Measurements from ENCODE around the gene OXCT2. TPM values are rescaled to one million over a fixed set of nuclear protein-coding genes. Genes with fewer than 3 reads are reported as not detected.

Gene OXCT2
- polyA plus RNA-seq, 1 of the 3 experiments (the other 2 are of a cell fraction): 0.44 TPM

GRCh38 chr1:39779821-39780220 is 8.7 kb upstream of the OXCT2 start:
- no peaks in the 10 kb centered on the region for H4K20me1 ChIP-seq (ENCODE audit: insufficient read depth)
- no peaks in the 10 kb centered on the region for H3K79me2 ChIP-seq (ENCODE audit: insufficient read depth)
- DNase-seq: no peak
- no peaks in the 10 kb centered on the region; a peak in 1 of 4 replicates for H3K4me1 ChIP-seq (ENCODE audit: control insufficient read depth in 1 of 2, insufficient read depth in 2 of 2, low read depth in 1 of 2, low read length in 1 of 2)
- no peak overlapping the region for H3K27ac ChIP-seq (ENCODE audit: low read depth in 2 of 2, low read length in 1 of 2)
- no peaks in the 10 kb centered on the region for H3K9me2 ChIP-seq
- ChIA-PET CTCF (no interaction called here), POLR2A (no interaction called here)
- TF ChIP-seq PBX3 (IDR thresholded peaks at IDR 0.05): no peak
- TF ChIP-seq JUND (IDR thresholded peaks at IDR 0.05): no peak
- H3F3A ChIP-seq (replicated peaks; ENCODE audit: insufficient read depth): no peaks in the 10 kb centered on the region
- no peak overlapping the region for H3K9ac ChIP-seq
- peaks cover 12% of the 10 kb centered on the region; the same call in 1 of the 2 replicates for H3K27me3 ChIP-seq (ENCODE audit: insufficient read depth)
- H3K4me3 ChIP-seq (ENCODE audit: low read depth in 2 of 2, low read length in 1 of 2): no peak overlapping the region
- no peak overlapping the region for H3K4me2 ChIP-seq
- no peaks in the 10 kb centered on the region for H3K9me3 ChIP-seq
- H3K36me3 ChIP-seq (replicated peaks in 1 of 2; ENCODE audit: control insufficient read depth in 1 of 2, insufficient read depth in 2 of 2, low read length in 1 of 2): no peaks in the 10 kb centered on the region
- 68% methylated on average over 3 of the region's 5 CpGs for WGBS (ENCODE audit: low lambda C conversion rate)
- no peak overlapping the region for H2AFZ ChIP-seq (ENCODE audit: low read depth)

GRCh38 chr1:39779137-39779536 is 8.0 kb upstream of the OXCT2 start:
- no peaks in the 10 kb centered on the region; a peak in 1 of 4 replicates for H3K4me1 ChIP-seq (ENCODE audit: control insufficient read depth in 1 of 2, insufficient read depth in 2 of 2, low read depth in 1 of 2, low read length in 1 of 2)
- no peaks in the 10 kb centered on the region for H3K79me2 ChIP-seq (ENCODE audit: insufficient read depth)
- TF ChIP-seq USF1 (IDR thresholded peaks at IDR 0.05; ENCODE audit: borderline replicate concordance, low read depth) (no peak), YY1 (IDR thresholded peaks at IDR 0.05; ENCODE audit: low read depth) (no peak), TAF1 (IDR thresholded peaks at IDR 0.05; ENCODE audit: borderline replicate concordance, low read depth, low read length) (no peak), FOSL2 (IDR thresholded peaks at IDR 0.05; ENCODE audit: borderline replicate concordance, low read depth) (no peak), USF2 (IDR thresholded peaks at IDR 0.05; ENCODE audit: borderline replicate concordance, low read depth, low read length) (no peak), GABPA (IDR thresholded peaks at IDR 0.05; ENCODE audit: low read depth) (no peak), TEAD4 (IDR thresholded peaks at IDR 0.05; ENCODE audit: borderline replicate concordance, insufficient read depth) (no peak), REST (IDR thresholded peaks at IDR 0.05; ENCODE audit: low read depth, low read length) (no peak), PBX3 (IDR thresholded peaks at IDR 0.05) (no peak), RFX5 (IDR thresholded peaks at IDR 0.05; ENCODE audit: low read length) (no peak), CTCF (IDR thresholded peaks at IDR 0.05) (no peak), JUND (IDR thresholded peaks at IDR 0.05) (no peak), RXRA (IDR thresholded peaks at IDR 0.05; ENCODE audit: borderline replicate concordance, low read depth) (no peak), ELF1 (IDR thresholded peaks at IDR 0.05) (no peak)

More at GRCh38 chr1:39779137-39779536, 8.0 kb upstream of the OXCT2 start:
- H3K9me2 ChIP-seq: no peaks in the 10 kb centered on the region
- no peak overlapping the region for H3K4me3 ChIP-seq (ENCODE audit: low read depth in 2 of 2, low read length in 1 of 2)
- POLR2A ChIA-PET: no interaction called here
- CTCF ChIA-PET: no interaction called here
- no peak overlapping the region for H3K9ac ChIP-seq
- WGBS (ENCODE audit: low lambda C conversion rate): 96% methylated on average over 4 of the region's 7 CpGs
- H3K9me3 ChIP-seq: no peaks in the 10 kb centered on the region
- no peak for DNase-seq
- H4K20me1 ChIP-seq (ENCODE audit: insufficient read depth): no peaks in the 10 kb centered on the region
- no peaks in the 10 kb centered on the region for H3F3A ChIP-seq (replicated peaks; ENCODE audit: insufficient read depth)
- no peak overlapping the region for H3K27ac ChIP-seq (ENCODE audit: low read depth in 2 of 2, low read length in 1 of 2)
- no peak overlapping the region for H3K4me2 ChIP-seq
- H3K36me3 ChIP-seq (replicated peaks in 1 of 2; ENCODE audit: control insufficient read depth in 1 of 2, insufficient read depth in 2 of 2, low read length in 1 of 2): no peaks in the 10 kb centered on the region
- H3K27me3 ChIP-seq (ENCODE audit: insufficient read depth): peaks cover 12% of the 10 kb centered on the region; the same call in 1 of the 2 replicates
- H2AFZ ChIP-seq (ENCODE audit: low read depth): no peak overlapping the region
